Endodermal cell (in vitro differentiated cells): ENCODE results near the gene PSTPIP1. TPM values are rescaled to one million over a fixed set of nuclear protein-coding genes. Genes with fewer than 3 reads are reported as not detected.

ENCODE experiments used
- DNase-seq: peaks from one replicate; pipeline ENCODE4 v3.0.0-alpha.2; 2017
- H3K27ac ChIP-seq: 2 replicates; pipeline ENCODE4 v1.5.1; 2013; ENCODE audit warnings: mild to moderate bottlenecking, low read depth, low read length, moderate library complexity
- H3K27me3 ChIP-seq: 2 replicates; pipeline ENCODE4 v1.6.1; 2013; ENCODE audit warnings: mild to moderate bottlenecking, low read length, moderate library complexity; ENCODE audit not compliant: insufficient read depth, control insufficient read depth, poor library complexity, severe bottlenecking
- H3K36me3 ChIP-seq: 2 replicates; pipeline ENCODE4 v1.7.0; 2013; ENCODE audit warnings: mild to moderate bottlenecking, low read length, moderate library complexity; ENCODE audit not compliant: control insufficient read depth, insufficient read depth
- H3K4me1 ChIP-seq: one replicate; pipeline ENCODE4 v1.7.0; 2013; ENCODE audit warnings: low read length; ENCODE audit not compliant: control insufficient read depth, insufficient read depth
- H3K4me3 ChIP-seq: 2 replicates; pipeline ENCODE4 v1.5.1; 2013; ENCODE audit warnings: mild to moderate bottlenecking, low read length, moderate library complexity
- H3K9ac ChIP-seq: 2 replicates; pipeline ENCODE4 v1.6.1; 2013; ENCODE audit warnings: mild to moderate bottlenecking, low read length, moderate library complexity; ENCODE audit not compliant: poor library complexity, severe bottlenecking; ENCODE audit errors: extremely low read depth
- H3K9me3 ChIP-seq: 2 replicates; pipeline ENCODE4 v1.6.1; 2013; ENCODE audit warnings: mild to moderate bottlenecking, low read length, moderate library complexity; ENCODE audit not compliant: control insufficient read depth
- H3K27ac Mint-ChIP-seq: 2 replicates; pipeline ENCODE4 v1.8.0; 2020; ENCODE audit warnings: mixed read lengths
- H3K27me3 Mint-ChIP-seq: 2 replicates; pipeline ENCODE4 v1.8.0; 2021; ENCODE audit warnings: mild to moderate bottlenecking, mixed read lengths; ENCODE audit not compliant: insufficient read depth
- H3K36me3 Mint-ChIP-seq: 2 replicates; pipeline ENCODE4 v1.8.0; 2020; ENCODE audit warnings: low read depth, mixed read lengths
- H3K4me1 Mint-ChIP-seq: 2 replicates; pipeline ENCODE4 v1.8.0; 2020; ENCODE audit warnings: mixed read lengths
- H3K4me3 Mint-ChIP-seq: 2 replicates; pipeline ENCODE4 v1.8.0; 2020; ENCODE audit warnings: mild to moderate bottlenecking, moderate library complexity, mixed read lengths
- H3K9me3 Mint-ChIP-seq: 2 replicates; pipeline ENCODE4 v1.8.0; 2020; ENCODE audit warnings: mild to moderate bottlenecking, mixed read lengths
- WGBS, 2 experiments: methylation state at CpG; one replicate each; pipeline versions ENCODE4 v1.1.5 to v1.1.7; 2013; ENCODE audit warnings: missing lambda C conversion rate in 2 of 2, mixed read lengths in 1 of 2; ENCODE audit not compliant: insufficient coverage in 1 of 2, insufficient read length in 1 of 2; 5-methylcytosine and 5-hydroxymethylcytosine counted together
- total RNA-seq, 2 donors: library from RNA; stranded (reverse); fragmentation: NEBNext Ultra II Directional in 1 of 2; extraction: Animal tissue kit (Norgen Biotek cat#: 25700) in 1 of 2; gene quantifications; 2 replicates in 1 of 2; 3 replicates in 1 of 2; pipeline ENCODE4 v1.2.1, GENCODE V29; 2021
- TF ChIP-seq, protein P1 (sequence below): fragments of 200-600 bp; sonication (generic); conservative IDR thresholded peaks from 2 replicates; pipeline ENCODE4 v1.5.0; 2021; ENCODE audit warnings: antibody characterized with exemption, mild to moderate bottlenecking

The PSTPIP1 gene
- total RNA-seq, 2 donors from 2014 or later, result 0.29 to 1.5 TPM

DNA sequence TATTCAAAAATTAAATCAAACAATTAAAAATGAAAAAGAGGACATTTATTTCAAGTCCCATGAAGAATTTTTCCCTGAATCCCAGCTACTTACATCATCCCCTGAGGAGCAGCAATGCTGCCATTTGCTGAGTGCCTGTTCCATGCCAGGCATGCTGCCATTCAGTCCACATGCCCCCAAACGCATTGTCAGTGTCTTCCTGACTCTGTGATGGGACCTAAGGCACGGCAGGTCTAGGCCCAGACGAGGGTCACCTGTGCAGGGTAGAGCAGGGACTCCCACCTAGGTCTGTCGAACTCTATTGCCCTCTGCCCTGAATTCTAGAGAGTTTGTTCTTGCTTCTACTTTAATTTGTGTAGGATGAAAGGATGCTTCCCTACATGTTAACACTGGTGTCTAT, 7.0 kb downstream of the PSTPIP1 start:
- H3K27me3 Mint-ChIP-seq, result peaks cover 2% of the 10 kb centered on the region
- 84 to 87% methylated on average over 3 to 4 of the region's 4 CpGs for WGBS, 2 experiments
- no peak for DNase-seq

DNA sequence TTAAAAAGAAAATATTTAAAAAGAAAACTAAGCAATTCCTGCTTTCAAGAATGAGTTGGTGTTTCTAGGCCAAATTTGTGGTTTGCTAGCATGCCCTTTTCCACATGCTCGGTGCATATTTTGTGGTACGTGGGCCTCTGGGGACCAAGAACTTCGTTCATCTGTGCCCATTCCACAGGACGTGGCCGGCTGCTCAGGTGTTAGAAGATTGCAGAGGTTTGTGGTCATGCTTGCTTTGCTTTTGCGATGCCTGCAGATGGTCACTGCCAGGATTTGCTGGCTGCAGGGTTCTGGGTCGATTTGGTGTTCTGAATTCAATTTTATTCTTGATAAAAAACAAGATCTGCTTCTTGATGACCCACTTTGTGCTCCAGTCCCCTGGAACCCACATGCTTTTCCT, 7.5 kb downstream of the PSTPIP1 start:
- DNase-seq, result no peak
- Mint-ChIP-seq H3K4me1 (no peaks in the 10 kb centered on the region), H3K36me3 (no peaks in the 10 kb centered on the region), H3K27ac (no peak overlapping the region), H3K27me3 (peaks cover 2% of the 10 kb centered on the region), H3K4me3 (no peak overlapping the region), H3K9me3 (no peaks in the 10 kb centered on the region)
- Histone ChIP-seq H3K4me3 (no peak overlapping the region), H3K9ac (no peak overlapping the region), H3K4me1 (no peaks in the 10 kb centered on the region), H3K27ac (no peak overlapping the region), H3K36me3 (no peaks in the 10 kb centered on the region), H3K27me3 (no peaks in the 10 kb centered on the region), H3K9me3 (no peaks in the 10 kb centered on the region)
- TF ChIP-seq, protein P1, sequence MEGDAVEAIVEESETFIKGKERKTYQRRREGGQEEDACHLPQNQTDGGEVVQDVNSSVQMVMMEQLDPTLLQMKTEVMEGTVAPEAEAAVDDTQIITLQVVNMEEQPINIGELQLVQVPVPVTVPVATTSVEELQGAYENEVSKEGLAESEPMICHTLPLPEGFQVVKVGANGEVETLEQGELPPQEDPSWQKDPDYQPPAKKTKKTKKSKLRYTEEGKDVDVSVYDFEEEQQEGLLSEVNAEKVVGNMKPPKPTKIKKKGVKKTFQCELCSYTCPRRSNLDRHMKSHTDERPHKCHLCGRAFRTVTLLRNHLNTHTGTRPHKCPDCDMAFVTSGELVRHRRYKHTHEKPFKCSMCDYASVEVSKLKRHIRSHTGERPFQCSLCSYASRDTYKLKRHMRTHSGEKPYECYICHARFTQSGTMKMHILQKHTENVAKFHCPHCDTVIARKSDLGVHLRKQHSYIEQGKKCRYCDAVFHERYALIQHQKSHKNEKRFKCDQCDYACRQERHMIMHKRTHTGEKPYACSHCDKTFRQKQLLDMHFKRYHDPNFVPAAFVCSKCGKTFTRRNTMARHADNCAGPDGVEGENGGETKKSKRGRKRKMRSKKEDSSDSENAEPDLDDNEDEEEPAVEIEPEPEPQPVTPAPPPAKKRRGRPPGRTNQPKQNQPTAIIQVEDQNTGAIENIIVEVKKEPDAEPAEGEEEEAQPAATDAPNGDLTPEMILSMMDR, result no peak
- 90 to 92% methylated on average over 6 to 7 of the region's 7 CpGs for WGBS, 2 experiments

More for the DNA sequence above, 7.0 kb downstream of the PSTPIP1 start:
- Mint-ChIP-seq H3K27ac (peak overlapping the region; percentile 49), H3K4me1 (no peaks in the 10 kb centered on the region), H3K9me3 (no peaks in the 10 kb centered on the region), H3K36me3 (no peaks in the 10 kb centered on the region), H3K4me3 (no peak overlapping the region)
- Histone ChIP-seq H3K36me3 (no peaks in the 10 kb centered on the region), H3K27me3 (no peaks in the 10 kb centered on the region), H3K9me3 (no peaks in the 10 kb centered on the region), H3K4me1 (no peaks in the 10 kb centered on the region), H3K9ac (no peak overlapping the region), H3K27ac (no peak overlapping the region), H3K4me3 (no peak overlapping the region)
- TF ChIP-seq, protein P1, result no peak

DNA sequence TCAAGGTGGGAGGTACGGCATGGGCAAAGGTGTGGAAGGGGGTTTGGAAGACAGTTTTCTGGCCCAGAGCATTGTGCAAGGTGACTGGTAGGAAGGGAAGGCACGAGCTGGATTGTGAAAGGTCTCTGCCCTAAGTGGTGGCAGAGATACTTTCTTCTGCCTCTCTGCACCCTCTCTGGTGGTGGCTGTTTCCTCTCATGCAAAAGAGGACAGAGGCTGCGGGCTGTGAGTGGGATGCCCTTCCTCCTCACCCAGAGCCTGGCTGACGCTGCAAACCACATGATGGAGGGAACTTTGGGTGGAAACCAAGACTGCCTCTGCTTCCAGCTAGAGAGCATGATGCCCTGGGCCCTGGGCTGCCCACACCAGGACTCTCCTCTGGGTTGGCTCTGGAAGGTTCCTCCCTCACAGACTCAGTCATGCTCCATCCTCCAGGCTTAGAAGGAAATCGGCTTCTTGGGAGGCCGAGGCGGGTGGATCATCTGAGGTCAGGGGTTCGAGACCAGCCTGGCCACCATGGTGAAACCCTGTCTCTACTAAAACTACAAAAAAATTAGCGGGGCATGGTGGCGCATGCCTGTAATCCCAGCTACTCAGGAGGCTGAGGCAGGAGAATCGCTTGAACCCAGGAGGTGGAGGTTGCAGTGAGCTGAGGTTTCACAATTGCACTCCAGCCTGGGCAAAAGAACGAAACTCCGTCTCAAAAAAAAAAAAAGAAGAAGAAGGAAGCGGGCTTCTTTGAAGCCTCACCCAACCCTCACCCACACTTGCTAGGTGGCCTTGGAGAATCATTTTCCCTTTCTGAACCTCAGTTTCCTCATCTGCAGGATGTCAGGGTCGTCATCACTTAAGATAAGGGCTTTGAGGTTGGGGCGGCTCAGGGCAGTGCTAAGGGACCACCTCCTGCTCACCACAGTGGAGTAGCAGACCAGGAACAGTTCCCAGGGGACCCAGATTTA, 8.3 kb downstream of the PSTPIP1 start:
- 91 to 92% methylated on average over 12 to 13 of the region's 16 CpGs for WGBS, 2 experiments
- H3K27ac Mint-ChIP-seq, result no peak overlapping the region
- no peaks in the 10 kb centered on the region for H3K27me3 ChIP-seq

More for the DNA sequence above, 8.3 kb downstream of the PSTPIP1 start:
- Histone ChIP-seq H3K27ac (no peak overlapping the region), H3K9me3 (no peaks in the 10 kb centered on the region), H3K4me1 (no peaks in the 10 kb centered on the region), H3K36me3 (no peaks in the 10 kb centered on the region), H3K9ac (no peak overlapping the region), H3K4me3 (no peak overlapping the region)
- H3K27me3 Mint-ChIP-seq, result peaks cover 2% of the 10 kb centered on the region
- TF ChIP-seq, protein P1, result no peak
- no peaks in the 10 kb centered on the region for H3K9me3 Mint-ChIP-seq
- DNase-seq, result no peak
- no peak overlapping the region for H3K4me3 Mint-ChIP-seq
- no peaks in the 10 kb centered on the region for H3K36me3 Mint-ChIP-seq
- no peaks in the 10 kb centered on the region for H3K4me1 Mint-ChIP-seq
